Right renal pelvis (tissue), 4 donors: ENCODE measurements around the gene USP9X. TPM values are rescaled to one million over a fixed set of nuclear protein-coding genes. Genes with fewer than 3 reads are reported as not detected.
"Not testable (repeated sequence)": the region's sequence is repeated elsewhere in the genome, so short reads cannot be mapped to it uniquely, and the experiment has no call there.

Experiments used
- DNase-seq, 4 donors: peaks; one replicate each; pipeline ENCODE4 v3.0.0-alpha.2; 2013; ENCODE audit warnings: low read depth in 4 of 4, low spot score in 3 of 4, missing footprints in 1 of 4
- polyA plus RNA-seq, 4 donors: library from polyadenylated mRNA; unstranded; fragments of 120-200 nt; gene quantifications; one replicate each; pipeline ENCODE4 v1.2.1, GENCODE V29; 2013; ENCODE audit not compliant: insufficient read length in 4 of 4

The USP9X gene
- polyA plus RNA-seq, 4 donors = 62.7 to 68.2 (median 63.0) TPM

- DNase-seq = no peak
Observed at GRCh38 chrX:41118156-41118555, 32.9 kb downstream of the USP9X start.

- DNase-seq = no peak
Observed at GRCh38 chrX:41119803-41120202, 34.6 kb downstream of the USP9X start.

GRCh38 chrX:41121766-41122165, 36.5 kb downstream of the USP9X start:
- DNase-seq = no peak

GRCh38 chrX:41122664-41123257, 37.5 kb downstream of the USP9X start:
- DNase-seq = no peak

GRCh38 chrX:41127477-41128192, 42.4 kb downstream of the USP9X start:
- no peak for DNase-seq

GRCh38 chrX:41128955-41129354, 43.7 kb downstream of the USP9X start:
- DNase-seq = no peak

GRCh38 chrX:41131766-41132165, 46.5 kb downstream of the USP9X start:
- no peak for DNase-seq

- no peak for DNase-seq
Observed at GRCh38 chrX:41133551-41133950, 48.3 kb downstream of the USP9X start.

- DNase-seq = no peak
Observed at GRCh38 chrX:41137589-41137988, 52.3 kb downstream of the USP9X start.

- no peak for DNase-seq
Observed at GRCh38 chrX:41142130-41142910, 57.1 kb downstream of the USP9X start.

GRCh38 chrX:41144873-41145272, 59.6 kb downstream of the USP9X start:
- DNase-seq = no peak

GRCh38 chrX:41145920-41146608, 60.8 kb downstream of the USP9X start:
- no peak for DNase-seq

- DNase-seq = no peak
Observed at GRCh38 chrX:41148553-41148952, 63.3 kb downstream of the USP9X start.

GRCh38 chrX:41150043-41150442, 64.8 kb downstream of the USP9X start:
- DNase-seq = no peak

- not testable (repeated sequence) for DNase-seq
Observed at GRCh38 chrX:41151726-41152125, 66.5 kb downstream of the USP9X start.

- DNase-seq = no peak
Observed at GRCh38 chrX:41152221-41152620, 67.0 kb downstream of the USP9X start.

GRCh38 chrX:41153448-41153847, 68.2 kb downstream of the USP9X start:
- DNase-seq = no peak

- no peak for DNase-seq
Observed at GRCh38 chrX:41153957-41154356, 68.7 kb downstream of the USP9X start.

GRCh38 chrX:41164449-41164848, 79.2 kb downstream of the USP9X start:
- DNase-seq = no peak

GRCh38 chrX:41167888-41168287, 82.6 kb downstream of the USP9X start:
- no peak for DNase-seq

GRCh38 chrX:41176263-41176662, 91.0 kb downstream of the USP9X start:
- DNase-seq = no peak
